ENCODE results near the gene PHOX2A.
"Not testable (repeated sequence)": the region's sequence is repeated elsewhere in the genome, so short reads cannot be mapped to it uniquely, and the experiment has no call there.

Gene PHOX2A
- total RNA-seq: 0 reads per million in 9 experiments

GRCh38 chr11:72244060-72244360, at the start of gene PHOX2A:
Gene PHOX2A, minus strand, starts transcription at chr11:72244176. Its CDS starts 172 bp downstream, at chr11:72244004.
- peak within 1 kb of the TSS; percentile 39 to 44 for H3K4me3 Mint-ChIP-seq
- H3K36me3 Mint-ChIP-seq (ENCODE audit: insufficient read depth): peaks cover 3% of the 10 kb centered on the region
- H3K27ac Mint-ChIP-seq: no peak within 1 kb of the TSS
- DNase-seq (no peak), ATAC-seq (replicated peaks) (no peak)
- peaks cover 19 to 22% of the 10 kb centered on the region in 2 donors for H3K4me1 Mint-ChIP-seq (ENCODE audit: low read depth in 2 of 2)
- no peaks in the 10 kb centered on the region for H3K9me3 Mint-ChIP-seq
- peaks cover 48% of the 10 kb centered on the region in 2 donors for H3K27me3 Mint-ChIP-seq

GRCh38 chr11:72293391-72293790, 49.4 kb upstream of the PHOX2A start:
- Mint-ChIP-seq H3K27me3 (no peaks in the 10 kb centered on the region), H3K27ac (no peak overlapping the region), H3K4me1 (ENCODE audit: low read depth in 2 of 2) (peaks cover 0 to 1% of the 10 kb centered on the region in 2 donors), H3K9me3 (no peaks in the 10 kb centered on the region), H3K36me3 (ENCODE audit: insufficient read depth) (peaks cover 10% of the 10 kb centered on the region), H3K4me3 (no peak overlapping the region)
- ATAC-seq (replicated peaks) (no peak), DNase-seq (no peak)

- H3K4me1 Mint-ChIP-seq (ENCODE audit: low read depth in 2 of 2): peaks cover 0 to 1% of the 10 kb centered on the region in 2 donors
- no peak overlapping the region for H3K27ac Mint-ChIP-seq
- H3K27me3 Mint-ChIP-seq: no peaks in the 10 kb centered on the region
- DNase-seq (no peak), ATAC-seq (replicated peaks) (no peak)
- H3K4me3 Mint-ChIP-seq: no peak overlapping the region
- no peaks in the 10 kb centered on the region for H3K9me3 Mint-ChIP-seq
- H3K36me3 Mint-ChIP-seq (ENCODE audit: insufficient read depth): peaks cover 10% of the 10 kb centered on the region
These were observed 48.3 kb upstream of the PHOX2A start for GRCh38 chr11:72292106-72292785.

- H3K4me3 Mint-ChIP-seq; H3K27me3 Mint-ChIP-seq; H3K27ac Mint-ChIP-seq; H3K36me3 Mint-ChIP-seq (ENCODE audit: insufficient read depth); H3K9me3 Mint-ChIP-seq; H3K4me1 Mint-ChIP-seq (ENCODE audit: low read depth in 2 of 2): not testable (repeated sequence)
- DNase-seq (peak in 1 of 3 experiments; percentile 14), ATAC-seq (replicated peaks) (peak; percentile 33)
These were observed 46.8 kb upstream of the PHOX2A start for GRCh38 chr11:72290741-72291140.

- ATAC-seq (replicated peaks) (no peak), DNase-seq (no peak)
- H3K27me3 Mint-ChIP-seq: peaks cover 12 to 16% of the 10 kb centered on the region in 2 donors
- peaks cover 2% of the 10 kb centered on the region for H3K36me3 Mint-ChIP-seq (ENCODE audit: insufficient read depth)
- H3K4me3 Mint-ChIP-seq: no peak overlapping the region
- H3K9me3 Mint-ChIP-seq: no peaks in the 10 kb centered on the region
- H3K27ac Mint-ChIP-seq: no peak overlapping the region
- no peaks in the 10 kb centered on the region for H3K4me1 Mint-ChIP-seq (ENCODE audit: low read depth in 2 of 2)
These were observed 43.3 kb upstream of the PHOX2A start for GRCh38 chr11:72287293-72287692.

GRCh38 chr11:72283947-72284346, 40.0 kb upstream of the PHOX2A start:
- Mint-ChIP-seq H3K4me1 (ENCODE audit: low read depth in 2 of 2) (no peaks in the 10 kb centered on the region), H3K36me3 (ENCODE audit: insufficient read depth) (peaks cover 2% of the 10 kb centered on the region), H3K27ac (no peak overlapping the region), H3K9me3 (no peaks in the 10 kb centered on the region), H3K27me3 (peaks cover 37 to 41% of the 10 kb centered on the region in 2 donors), H3K4me3 (no peak overlapping the region)
- ATAC-seq (replicated peaks) (no peak), DNase-seq (no peak)

- Mint-ChIP-seq H3K9me3 (no peaks in the 10 kb centered on the region), H3K36me3 (ENCODE audit: insufficient read depth) (peaks cover 2% of the 10 kb centered on the region), H3K4me1 (ENCODE audit: low read depth in 2 of 2) (no peaks in the 10 kb centered on the region), H3K4me3 (no peak overlapping the region), H3K27me3 (peaks cover 51 to 64% of the 10 kb centered on the region in 2 donors), H3K27ac (no peak overlapping the region)
- ATAC-seq (replicated peaks) (no peak), DNase-seq (no peak)
These were observed 36.8 kb upstream of the PHOX2A start for GRCh38 chr11:72280726-72281315.

- Mint-ChIP-seq H3K27me3 (peaks cover 51 to 71% of the 10 kb centered on the region in 2 donors), H3K4me1 (ENCODE audit: low read depth in 2 of 2) (no peaks in the 10 kb centered on the region), H3K4me3 (no peak overlapping the region), H3K36me3 (ENCODE audit: insufficient read depth) (peaks cover 2% of the 10 kb centered on the region), H3K27ac (no peak overlapping the region), H3K9me3 (no peaks in the 10 kb centered on the region)
- DNase-seq (no peak), ATAC-seq (replicated peaks) (no peak)
These were observed 36.1 kb upstream of the PHOX2A start for GRCh38 chr11:72280037-72280436.

GRCh38 chr11:72278905-72279304, 34.9 kb upstream of the PHOX2A start:
- DNase-seq (no peak), ATAC-seq (replicated peaks) (no peak)
- peaks cover 56 to 67% of the 10 kb centered on the region in 2 donors for H3K27me3 Mint-ChIP-seq

GRCh38 chr11:72274435-72274834, 30.5 kb upstream of the PHOX2A start:
- DNase-seq: no peak
- H3K27ac Mint-ChIP-seq: no peak overlapping the region
- no peak overlapping the region for H3K4me3 Mint-ChIP-seq
- H3K36me3 Mint-ChIP-seq (ENCODE audit: insufficient read depth): peaks cover 3% of the 10 kb centered on the region
- peaks cover 6 to 7% of the 10 kb centered on the region in 2 donors for H3K4me1 Mint-ChIP-seq (ENCODE audit: low read depth in 2 of 2)
- H3K9me3 Mint-ChIP-seq: no peaks in the 10 kb centered on the region
- no peak for ATAC-seq (replicated peaks)
- H3K27me3 Mint-ChIP-seq: peaks cover 20 to 66% of the 10 kb centered on the region in 2 donors

More at GRCh38 chr11:72278905-72279304, 34.9 kb upstream of the PHOX2A start:
- Mint-ChIP-seq H3K27ac (no peak overlapping the region), H3K4me1 (ENCODE audit: low read depth in 2 of 2) (no peaks in the 10 kb centered on the region), H3K36me3 (ENCODE audit: insufficient read depth) (no peaks in the 10 kb centered on the region), H3K4me3 (no peak overlapping the region), H3K9me3 (no peaks in the 10 kb centered on the region)

GRCh38 chr11:72271980-72272379, 28.0 kb upstream of the PHOX2A start:
- Mint-ChIP-seq H3K4me3 (no peak overlapping the region), H3K9me3 (no peaks in the 10 kb centered on the region), H3K4me1 (ENCODE audit: low read depth in 2 of 2) (peaks cover 7 to 9% of the 10 kb centered on the region in 2 donors), H3K36me3 (ENCODE audit: insufficient read depth) (peaks cover 3% of the 10 kb centered on the region), H3K27me3 (peaks cover 18 to 52% of the 10 kb centered on the region in 2 donors), H3K27ac (no peak overlapping the region)
- ATAC-seq (replicated peaks): no peak
- DNase-seq: no peak

GRCh38 chr11:72267956-72268617, 24.1 kb upstream of the PHOX2A start:
- Mint-ChIP-seq H3K4me1 (ENCODE audit: low read depth in 2 of 2) (peaks cover 7 to 9% of the 10 kb centered on the region in 2 donors), H3K4me3 (no peak overlapping the region)
- ATAC-seq (replicated peaks): no peak

GRCh38 chr11:72266960-72267359, 23.0 kb upstream of the PHOX2A start:
- not testable (repeated sequence) for H3K4me3 Mint-ChIP-seq; DNase-seq; H3K9me3 Mint-ChIP-seq; ATAC-seq (replicated peaks); H3K4me1 Mint-ChIP-seq (ENCODE audit: low read depth in 2 of 2); H3K27ac Mint-ChIP-seq; H3K36me3 Mint-ChIP-seq (ENCODE audit: insufficient read depth)
- peaks cover 33 to 59% of the 10 kb centered on the region in 2 donors for H3K27me3 Mint-ChIP-seq

More at GRCh38 chr11:72267956-72268617, 24.1 kb upstream of the PHOX2A start:
- Mint-ChIP-seq H3K9me3 (no peaks in the 10 kb centered on the region), H3K27ac (no peak overlapping the region), H3K36me3 (ENCODE audit: insufficient read depth) (peaks cover 3% of the 10 kb centered on the region), H3K27me3 (peaks cover 26 to 57% of the 10 kb centered on the region in 2 donors)
- DNase-seq: no peak

GRCh38 chr11:72265951-72266350, 22.0 kb upstream of the PHOX2A start:
- Mint-ChIP-seq H3K9me3 (no peaks in the 10 kb centered on the region), H3K27me3 (peaks cover 33 to 56% of the 10 kb centered on the region in 2 donors), H3K36me3 (ENCODE audit: insufficient read depth) (peaks cover 7% of the 10 kb centered on the region), H3K4me1 (ENCODE audit: low read depth in 2 of 2) (peaks cover 7 to 9% of the 10 kb centered on the region in 2 donors), H3K4me3 (no peak overlapping the region), H3K27ac (no peak overlapping the region)
- no peak for ATAC-seq (replicated peaks)
- no peak for DNase-seq

Data from effector memory CD8-positive, alpha-beta T cell (primary cell).